Middle frontal gyrus (tissue), 1 donor: Measurements from ENCODE around the gene SCAMP2.
"Not testable (repeated sequence)": the region's sequence is repeated elsewhere in the genome, so short reads cannot be mapped to it uniquely, and the experiment has no call there.

ENCODE experiments used
- DNase-seq: peaks from one replicate; pipeline ENCODE4 v3.0.0-alpha.2; 2015; ENCODE audit warnings: low spot score; ENCODE audit errors: extremely low spot score

SCAMP2 gene

GRCh38 chr15:74891469-74891868 lies 18.3 kb upstream of the SCAMP2 start:
- DNase-seq = no peak

GRCh38 chr15:74890665-74890960 lies 17.4 kb upstream of the SCAMP2 start:
- DNase-seq = no peak

- DNase-seq = peak; percentile 83
These were observed 16.9 kb upstream of the SCAMP2 start, which contains the start of gene MPI for GRCh38 chr15:74889883-74890664. TSS of gene MPI (plus strand) at chr15:74890042. CDS start at chr15:74890074, 32 bp downstream.

- DNase-seq = no peak
These were observed 16.3 kb upstream of the SCAMP2 start for GRCh38 chr15:74889390-74889882.

- no peak for DNase-seq
These were observed 15.6 kb upstream of the SCAMP2 start for GRCh38 chr15:74888716-74889115.

GRCh38 chr15:74887537-74888193 lies 14.5 kb upstream of the SCAMP2 start:
- not testable (repeated sequence) for DNase-seq

GRCh38 chr15:74885461-74885860 lies 12.3 kb upstream of the SCAMP2 start:
- no peak for DNase-seq

- DNase-seq = no peak
These were observed 11.5 kb upstream of the SCAMP2 start for GRCh38 chr15:74884428-74885223.

- DNase-seq = no peak
These were observed 9.4 kb upstream of the SCAMP2 start for GRCh38 chr15:74882528-74882927.

GRCh38 chr15:74878273-74878672 lies 5.1 kb upstream of the SCAMP2 start:
- no peak for DNase-seq

GRCh38 chr15:74873756-74874424 lies 725 bp upstream of the SCAMP2 start:
- no peak for DNase-seq

- no peak for DNase-seq
These were observed 496 bp downstream of the SCAMP2 start for GRCh38 chr15:74872702-74873035.

GRCh38 chr15:74870436-74871215 lies 2.5 kb downstream of the SCAMP2 start:
- DNase-seq = no peak

GRCh38 chr15:74869726-74870407 lies 3.3 kb downstream of the SCAMP2 start:
- DNase-seq = no peak

GRCh38 chr15:74869372-74869725 lies 3.8 kb downstream of the SCAMP2 start:
- DNase-seq = no peak

- no peak for DNase-seq
These were observed 5.1 kb downstream of the SCAMP2 start for GRCh38 chr15:74868059-74868458.

GRCh38 chr15:74867466-74868038 lies 5.6 kb downstream of the SCAMP2 start:
- DNase-seq = no peak

- no peak for DNase-seq
These were observed 7.1 kb downstream of the SCAMP2 start for GRCh38 chr15:74866090-74866489.

GRCh38 chr15:74865316-74865715 lies 7.8 kb downstream of the SCAMP2 start:
- no peak for DNase-seq

- DNase-seq = no peak
These were observed 8.9 kb downstream of the SCAMP2 start for GRCh38 chr15:74864296-74864695.
